Endometrial microvascular endothelial cells (primary cell): ENCODE data around the gene CEP128. TPM values are rescaled to one million over a fixed set of nuclear protein-coding genes. Genes with fewer than 3 reads are reported as not detected.

Experiments
- in situ Hi-C: cut with HindIII; loops from 2 replicates; pipeline ENCODE4 v1.10.0; 2017; ENCODE audit warnings: low sequenced_read_pairs, low pct_unique_long_range_greater_than_20kb; ENCODE audit errors: inconsistent ontology term
- total RNA-seq: library from RNA; depleted of rRNA; stranded (reverse); fragments of >200 nt; gene quantifications from one replicate; pipeline ENCODE4 v1.2.3, GENCODE V29; 2015; ENCODE audit errors: inconsistent ontology term

CEP128 gene
- total RNA-seq, 1 donor from 2014 or later: 5.4 TPM

- in situ Hi-C loops: no loop called here
Measured at GRCh38 chr14:80538633-80539375, 402.7 kb downstream of the CEP128 start.

DNA sequence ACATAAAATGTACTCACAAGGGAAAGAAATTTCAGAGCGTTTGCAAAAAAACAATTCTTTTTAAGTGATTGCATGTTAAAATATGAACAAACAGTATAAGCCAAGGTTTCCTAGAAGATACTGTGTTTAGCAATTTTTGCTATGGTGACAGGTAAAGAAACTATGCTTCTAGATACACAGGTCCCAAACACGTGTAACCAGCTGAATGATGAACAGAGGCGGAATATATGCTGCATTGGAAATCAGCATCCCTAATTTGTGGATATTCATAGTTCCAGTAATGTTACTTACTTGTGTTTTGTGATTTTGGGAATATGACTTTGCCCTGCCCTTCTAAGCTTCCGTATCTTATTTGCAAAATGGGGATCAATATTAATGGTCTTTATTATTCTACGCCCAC, 403.9 kb downstream of the CEP128 start:
- in situ Hi-C loops: no loop called here

DNA sequence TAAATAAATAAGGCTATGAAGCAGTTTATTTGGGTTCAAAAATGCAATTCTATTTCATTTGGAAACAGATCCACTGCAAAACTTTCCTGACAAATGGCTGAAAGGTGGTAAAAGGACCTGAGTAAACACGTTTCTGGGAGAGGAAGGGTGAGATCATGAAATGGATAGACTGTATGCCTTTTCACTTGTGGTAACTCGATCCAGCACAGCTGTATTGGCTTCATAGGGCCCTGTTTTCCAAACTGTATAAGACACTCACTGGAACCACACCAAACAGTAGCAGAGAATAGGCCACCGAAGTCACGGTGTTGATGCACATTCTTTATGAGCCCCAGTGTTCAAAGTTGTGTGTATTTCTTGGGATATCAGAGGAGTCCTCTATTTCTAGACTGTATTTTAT, 405.1 kb downstream of the CEP128 start:
- in situ Hi-C loops: no loop called here

- in situ Hi-C loops: no loop called here
Measured at GRCh38 chr14:80535171-80535570, 406.4 kb downstream of the CEP128 start.

GRCh38 chr14:80523518-80524117, 417.9 kb downstream of the CEP128 start:
- in situ Hi-C loops: no loop called here

GRCh38 chr14:80522936-80523335, 418.6 kb downstream of the CEP128 start:
- in situ Hi-C loops: no loop called here

DNA sequence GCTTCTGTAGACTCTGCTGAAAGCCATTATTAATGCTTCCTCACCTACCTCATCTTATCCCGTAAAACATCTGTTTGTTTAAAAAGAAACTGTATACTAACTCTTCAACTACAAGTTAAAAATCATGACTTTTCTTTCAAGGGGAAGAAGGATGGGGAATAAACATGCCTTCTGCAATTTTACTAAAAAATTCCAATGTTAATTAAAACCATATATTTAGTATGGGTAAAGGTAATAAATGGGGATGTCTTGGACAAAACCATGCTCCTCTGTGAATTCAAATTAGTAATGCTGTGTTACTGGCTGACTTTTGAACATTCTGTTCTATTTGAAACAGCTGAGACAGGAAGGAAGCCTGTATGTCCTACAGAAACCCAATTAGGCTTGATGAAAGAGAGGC, 419.1 kb downstream of the CEP128 start:
- in situ Hi-C loops: no loop called here

DNA sequence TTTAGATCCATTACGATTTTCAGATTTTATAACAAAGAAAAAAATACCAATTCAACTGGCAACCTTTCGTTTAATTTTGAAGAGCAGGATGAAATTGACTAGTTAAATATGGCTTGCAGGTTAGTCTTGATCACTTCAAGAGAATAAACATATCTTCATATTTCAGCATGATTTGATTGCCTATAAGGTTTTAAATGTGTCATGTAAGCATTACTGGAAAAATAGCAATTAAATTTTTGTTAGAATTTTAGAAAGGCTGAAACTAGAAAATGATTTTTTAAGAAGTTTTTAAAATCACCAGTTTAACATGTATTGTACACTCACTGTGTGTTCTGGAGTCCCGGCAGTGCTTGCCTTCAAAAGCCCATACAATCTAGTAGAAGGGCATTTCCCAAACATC, 420.1 kb downstream of the CEP128 start:
- in situ Hi-C loops: no loop called here

DNA sequence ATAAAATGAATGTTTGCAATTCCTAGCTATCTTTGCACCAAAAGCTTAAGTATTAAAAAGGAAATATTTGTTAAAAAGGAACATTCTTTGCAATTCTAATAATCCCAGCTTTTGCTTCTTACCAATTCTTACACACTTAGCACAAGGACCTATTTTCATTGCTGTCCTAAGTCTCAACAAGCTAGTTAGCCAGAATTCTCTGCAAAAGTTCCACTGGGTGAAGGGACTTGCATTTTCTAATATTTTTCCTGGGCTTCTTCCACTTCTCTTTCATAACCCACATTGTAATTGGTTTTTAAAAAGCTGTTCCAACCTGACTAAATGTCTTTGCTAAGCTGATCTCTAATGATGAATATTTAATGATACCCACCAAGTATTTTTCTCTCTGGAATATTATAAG, 422.5 kb downstream of the CEP128 start:
- in situ Hi-C loops: no loop called here

DNA sequence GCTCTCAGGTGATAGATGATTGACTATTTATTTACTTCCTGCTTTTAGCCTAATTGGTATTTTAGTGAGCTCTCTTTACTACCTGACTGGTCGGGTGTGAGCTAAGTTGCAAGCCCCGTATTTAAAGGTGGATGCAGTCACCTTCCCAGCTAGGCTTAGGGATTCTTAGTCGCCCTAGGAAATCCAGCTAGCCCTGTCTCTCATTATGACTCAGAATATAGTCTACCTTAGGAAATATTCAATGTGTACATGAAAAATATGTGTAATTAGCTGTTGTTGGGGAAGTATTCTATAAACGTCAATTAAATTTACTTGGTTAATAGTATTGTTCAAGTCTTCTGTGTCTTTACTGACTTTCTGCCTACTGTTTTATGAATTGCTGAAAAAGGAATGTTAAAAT, 423.4 kb downstream of the CEP128 start:
- in situ Hi-C loops: no loop called here

- in situ Hi-C loops: no loop called here
Measured at GRCh38 chr14:80507292-80507869, 434.2 kb downstream of the CEP128 start.

- in situ Hi-C loops: no loop called here
Measured at GRCh38 chr14:80504781-80505180, 436.8 kb downstream of the CEP128 start.

DNA sequence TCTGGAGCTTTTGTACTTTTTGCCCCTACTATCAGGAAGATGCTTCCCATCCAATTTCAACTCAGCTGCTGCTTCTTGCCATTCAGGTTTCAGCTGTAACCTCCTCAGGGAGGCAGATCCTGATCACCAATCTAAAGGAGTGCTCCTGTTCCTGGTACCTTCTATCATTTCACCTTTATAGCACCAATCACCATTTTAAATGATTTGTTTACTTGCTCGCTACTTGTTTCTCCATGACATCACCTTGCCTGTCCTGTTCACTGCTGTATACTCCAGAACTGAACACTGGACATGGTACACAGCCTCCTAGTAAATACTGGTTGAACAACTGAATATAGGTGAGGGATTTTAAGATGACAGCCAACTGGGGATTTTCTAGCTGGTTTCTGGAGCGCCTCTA, 443.0 kb downstream of the CEP128 start:
- in situ Hi-C loops: no loop called here

DNA sequence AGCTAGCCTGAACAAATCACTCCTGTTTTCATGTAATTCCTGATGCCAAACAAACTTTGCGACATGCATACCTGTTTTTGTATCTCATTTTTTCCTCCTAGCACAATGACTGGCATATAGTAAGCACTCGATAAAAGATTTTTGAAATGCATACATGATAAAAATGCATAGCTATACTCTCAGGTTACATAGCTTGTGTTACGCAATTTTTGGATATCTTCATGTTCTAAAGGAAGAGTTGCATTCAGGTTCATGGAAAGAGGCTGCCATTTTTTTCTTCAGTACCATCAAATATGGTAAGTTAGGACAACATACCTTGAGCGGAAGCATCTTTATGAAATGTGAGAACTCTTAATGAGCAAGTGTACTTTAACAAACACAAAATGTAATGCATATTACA, 445.4 kb downstream of the CEP128 start:
- in situ Hi-C loops: no loop called here

- in situ Hi-C loops: no loop called here
Measured at GRCh38 chr14:80494769-80495168, 446.8 kb downstream of the CEP128 start.

DNA sequence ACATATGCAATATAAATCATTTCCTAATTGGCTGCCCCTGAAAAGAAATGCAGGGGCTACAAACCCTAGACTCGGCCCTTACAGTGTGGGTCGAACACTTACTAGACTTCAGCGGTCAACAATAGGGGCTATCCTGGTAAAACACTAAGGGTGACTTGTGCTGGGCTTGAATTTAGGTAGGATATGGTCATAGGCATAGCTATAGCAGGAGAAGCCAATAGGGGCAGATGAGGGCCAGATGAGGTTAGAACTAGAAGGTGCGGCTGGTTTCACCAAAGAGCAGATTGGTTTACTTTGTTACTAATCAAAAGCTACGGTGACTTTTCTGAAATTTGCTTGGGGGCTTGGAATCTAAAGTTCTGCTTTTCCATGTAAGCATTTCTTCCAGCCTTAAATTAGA, 447.9 kb downstream of the CEP128 start:
- in situ Hi-C loops: no loop called here

DNA sequence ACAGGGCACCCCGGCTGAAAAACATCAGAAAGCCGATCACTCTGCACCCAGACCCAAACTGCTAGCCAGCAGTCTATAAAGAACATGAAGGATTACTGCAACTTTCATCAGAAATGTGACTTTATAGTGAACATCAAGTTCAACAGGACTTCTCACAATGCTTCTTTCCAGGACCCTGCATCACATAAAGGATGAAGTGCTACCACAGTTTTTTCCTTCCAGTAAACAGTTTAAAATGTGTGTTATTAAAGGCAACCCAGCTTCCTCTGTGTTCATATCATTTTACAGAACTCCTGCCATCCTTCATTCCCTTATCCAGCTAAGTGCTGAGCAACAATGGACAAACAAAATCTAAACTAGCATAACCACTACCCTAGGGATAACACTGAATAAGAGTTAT, 449.9 kb downstream of the CEP128 start:
- in situ Hi-C loops: no loop called here

DNA sequence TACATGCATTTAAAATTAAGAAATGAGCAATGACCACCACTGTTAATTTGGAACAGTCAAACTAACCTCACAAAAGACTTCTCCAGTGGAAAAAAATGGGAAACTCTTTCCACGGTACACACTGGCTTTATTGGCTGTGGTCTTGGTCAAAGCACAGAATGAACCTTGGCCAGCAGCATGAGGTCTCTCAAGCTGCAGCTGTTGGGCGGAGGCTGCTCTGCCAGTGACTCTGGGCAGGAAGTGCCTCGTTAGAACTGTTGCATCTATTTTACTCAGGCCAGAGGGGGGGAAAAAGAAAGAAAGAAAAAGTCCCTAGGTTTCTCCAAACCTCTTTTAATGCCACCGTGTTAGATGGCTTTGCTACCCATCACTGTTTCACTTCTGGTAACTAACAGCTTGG, 450.4 kb downstream of the CEP128 start:
- in situ Hi-C loops: no loop called here

GRCh38 chr14:80489513-80489912, 452.0 kb downstream of the CEP128 start:
- in situ Hi-C loops: no loop called here

DNA sequence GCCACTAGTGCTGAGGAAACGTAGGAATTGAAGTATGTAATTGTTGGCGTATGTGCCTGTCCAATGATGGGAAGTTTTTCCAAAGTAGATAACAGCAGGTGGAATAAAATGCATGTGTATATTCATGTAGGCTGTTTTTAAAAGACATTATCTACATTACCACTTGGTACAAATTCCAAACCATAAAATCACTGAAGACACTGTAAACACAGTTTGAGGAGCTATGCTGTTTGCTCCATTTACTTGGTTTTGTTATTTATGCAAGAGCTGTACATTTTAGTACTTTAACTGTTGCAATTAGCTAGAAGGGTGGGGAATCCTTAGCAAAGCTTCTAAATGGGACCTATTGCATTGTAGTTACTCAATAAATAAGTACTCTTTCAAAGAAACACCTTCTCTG, 455.8 kb downstream of the CEP128 start:
- in situ Hi-C loops: no loop called here
